NT2/D1 (cell line): ENCODE results near the gene FN3K.

Experiments used
- DNase-seq: peaks from one replicate; pipeline ENCODE4 v3.0.0-alpha.2; 2011; ENCODE audit warnings: low read depth, low spot score
- H3K27me3 ChIP-seq: 2 replicates; pipeline ENCODE4 v1.6.0; 2011; ENCODE audit warnings: mild to moderate bottlenecking; ENCODE audit not compliant: insufficient read length, insufficient read depth
- H3K36me3 ChIP-seq: 2 replicates; pipeline ENCODE4 v1.6.1; 2011; ENCODE audit warnings: mild to moderate bottlenecking, low read length, mixed read lengths; ENCODE audit not compliant: insufficient read depth, insufficient read length
- H3K4me1 ChIP-seq: 2 replicates; pipeline ENCODE4 v1.5.1; 2011; ENCODE audit not compliant: insufficient read depth, insufficient read length
- H3K4me3 ChIP-seq: 2 replicates; pipeline ENCODE4 v1.5.1; 2011; ENCODE audit warnings: low read depth; ENCODE audit not compliant: insufficient read length
- H3K9ac ChIP-seq: 2 replicates; pipeline ENCODE4 v1.6.0; 2011; ENCODE audit warnings: low read depth; ENCODE audit not compliant: insufficient read length
- H3K9me3 ChIP-seq: 2 replicates; pipeline ENCODE4 v1.5.1; 2011; ENCODE audit warnings: mild to moderate bottlenecking, low read length; ENCODE audit not compliant: insufficient read depth
- SUZ12 ChIP-seq: IDR thresholded peaks from 2 replicates; pipeline ENCODE4 v1.6.1; 2011; ENCODE audit not compliant: insufficient read length, insufficient read depth; ENCODE audit errors: extremely low read depth
- YY1 ChIP-seq: IDR thresholded peaks from 2 replicates; pipeline ENCODE4 v1.6.1; 2011; ENCODE audit not compliant: insufficient read length, insufficient read depth
- ZNF274 ChIP-seq: IDR thresholded peaks from 2 replicates; pipeline ENCODE4 v1.6.1; 2011; ENCODE audit warnings: mild to moderate bottlenecking, low read depth, low read length

Gene FN3K

DNA sequence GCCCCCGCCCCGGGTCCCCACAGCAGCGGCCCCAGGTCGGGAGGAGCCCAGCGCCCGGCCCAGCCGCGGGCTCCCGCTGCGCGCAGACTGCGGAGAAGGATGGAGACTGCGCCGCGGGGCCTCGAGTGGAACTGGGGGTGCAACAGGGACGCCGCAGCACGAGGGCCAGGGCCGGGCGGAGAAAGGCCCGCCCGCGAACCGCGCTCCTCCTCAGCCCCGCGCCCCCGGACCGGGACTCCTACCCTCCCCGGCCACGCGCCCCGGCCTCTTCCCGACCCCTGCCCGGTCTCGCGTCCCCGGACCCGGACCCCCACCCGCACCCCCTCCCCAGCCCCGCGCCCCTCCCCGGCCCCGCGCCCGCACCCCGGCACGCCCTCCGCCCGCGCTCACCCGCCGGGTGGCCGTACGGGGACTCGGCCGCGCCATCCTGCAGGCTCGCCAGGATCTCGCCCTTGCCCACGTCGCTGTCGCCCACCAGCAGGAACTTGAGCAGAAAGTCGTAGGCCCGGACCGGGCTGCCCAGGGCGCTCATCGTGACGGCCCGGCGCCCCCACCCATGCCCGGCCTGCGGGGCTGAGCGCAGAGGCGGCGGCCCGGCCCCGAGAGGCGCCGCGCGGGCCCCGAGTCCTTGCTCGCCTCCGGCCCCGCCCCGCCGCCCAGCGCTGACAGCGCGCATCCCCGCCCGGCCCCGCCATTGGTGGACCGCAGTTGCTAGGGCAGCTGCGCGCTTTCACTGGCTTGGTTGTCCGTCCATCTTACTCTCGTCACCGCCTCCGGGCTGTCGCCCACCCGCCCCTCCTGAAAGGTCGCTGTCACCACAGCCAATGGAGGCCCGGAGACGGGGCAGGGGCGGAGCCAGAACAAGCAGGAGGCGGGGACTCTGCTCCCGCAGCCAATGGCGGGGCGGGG is 37.1 kb upstream of the FN3K start, which contains the start of gene RAB40B:
Gene RAB40B (minus strand): TSS at position 634 of the 909 bp plus-strand sequence. CDS start 102 bp downstream, at position 532.
- DNase-seq = peak; percentile 94
- Histone ChIP-seq H3K36me3 (no peaks in the 10 kb centered on the region), H3K4me1 (peaks cover 18% of the 10 kb centered on the region), H3K27me3 (peaks cover 45% of the 10 kb centered on the region), H3K4me3 (peak within 1 kb of the TSS; percentile 68), H3K9ac (peak within 1 kb of the TSS; percentile 57), H3K9me3 (peaks cover 18% of the 10 kb centered on the region; the same call in 1 of the 2 replicates)
- TF ChIP-seq YY1 (no peak), ZNF274 (no peak), SUZ12 (no peak)

DNA sequence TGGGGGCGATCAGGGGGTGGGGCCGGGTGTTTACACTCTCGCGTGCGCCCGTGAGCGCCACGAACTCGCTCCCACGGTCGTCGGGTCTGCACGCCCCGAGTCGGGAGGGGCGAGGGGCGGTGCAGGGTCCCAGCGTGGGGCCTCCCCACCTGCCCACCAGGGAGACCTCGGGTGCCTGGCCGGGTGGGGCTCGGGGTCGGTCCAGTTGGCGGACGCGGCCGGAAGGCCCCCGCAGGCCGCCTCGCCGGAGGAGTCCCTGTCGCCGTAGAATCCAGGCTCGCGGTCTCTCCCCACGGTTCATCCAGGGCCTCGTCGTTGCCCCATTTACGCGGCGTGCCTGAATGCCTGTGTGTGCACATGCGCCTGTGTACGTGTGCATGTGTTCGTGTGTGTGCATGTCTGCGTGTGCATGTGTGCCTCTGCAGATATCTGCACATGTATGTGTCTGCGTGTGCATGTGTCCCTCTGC is 36.4 kb upstream of the FN3K start:
- peaks cover 17% of the 10 kb centered on the region; the same call in 1 of the 2 replicates for H3K9me3 ChIP-seq
- H3K9ac ChIP-seq = peak overlapping the region; percentile 57
- peak overlapping the region; percentile 68 for H3K4me3 ChIP-seq
- TF ChIP-seq SUZ12 (peak; percentile 51), ZNF274 (no peak)
- H3K36me3 ChIP-seq = no peaks in the 10 kb centered on the region
- DNase-seq = no peak
- H3K4me1 ChIP-seq = peaks cover 17% of the 10 kb centered on the region
- H3K27me3 ChIP-seq = peaks cover 45% of the 10 kb centered on the region

DNA sequence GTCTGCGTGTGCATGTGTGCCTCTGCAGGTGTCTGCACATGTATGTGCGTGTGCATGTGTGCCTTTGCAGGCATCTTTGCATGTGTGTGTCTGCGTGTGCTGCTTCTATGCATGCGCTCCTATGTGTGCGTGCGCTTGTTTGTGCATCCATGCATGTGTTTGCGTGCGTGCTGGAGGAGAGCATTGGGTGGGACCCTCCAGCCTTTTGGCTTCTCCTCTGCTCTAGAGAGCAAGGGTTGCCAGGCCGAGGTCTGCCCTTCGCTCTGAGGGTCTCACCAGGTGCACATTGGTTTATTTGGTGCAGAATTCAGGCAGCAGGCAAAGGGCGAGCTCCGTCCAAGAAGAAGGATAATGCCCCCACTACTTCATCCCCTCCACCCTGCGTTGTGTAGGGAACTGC is 35.9 kb upstream of the FN3K start:
- Histone ChIP-seq H3K4me1 (peaks cover 17% of the 10 kb centered on the region), H3K9me3 (peaks cover 12% of the 10 kb centered on the region; the same call in 1 of the 2 replicates), H3K27me3 (peaks cover 45% of the 10 kb centered on the region), H3K4me3 (peak overlapping the region; percentile 68), H3K9ac (no peak overlapping the region), H3K36me3 (no peaks in the 10 kb centered on the region)
- DNase-seq = no peak
- no peak for TF ChIP-seq SUZ12
- no peak for TF ChIP-seq YY1
- TF ChIP-seq ZNF274 = no peak

- no peaks in the 10 kb centered on the region for H3K36me3 ChIP-seq
- no peak overlapping the region for H3K4me3 ChIP-seq
- peaks cover 13% of the 10 kb centered on the region for H3K4me1 ChIP-seq
- H3K9me3 ChIP-seq = no peaks in the 10 kb centered on the region
- H3K27me3 ChIP-seq = peaks cover 31% of the 10 kb centered on the region
- H3K9ac ChIP-seq = no peak overlapping the region
- TF ChIP-seq YY1 = no peak
- no peak for TF ChIP-seq SUZ12
- TF ChIP-seq ZNF274 = no peak
- DNase-seq = no peak
These were observed 33.0 kb upstream of the FN3K start for GRCh38 chr17:82702231-82702927.

- Histone ChIP-seq H3K9ac (no peak overlapping the region), H3K4me1 (peaks cover 11% of the 10 kb centered on the region), H3K4me3 (no peak overlapping the region), H3K9me3 (no peaks in the 10 kb centered on the region), H3K36me3 (no peaks in the 10 kb centered on the region), H3K27me3 (peaks cover 23% of the 10 kb centered on the region)
- DNase-seq = no peak
- TF ChIP-seq ZNF274 = no peak
- TF ChIP-seq SUZ12 = no peak
- no peak for TF ChIP-seq YY1
These were observed 32.2 kb upstream of the FN3K start for GRCh38 chr17:82703036-82703745.

DNA sequence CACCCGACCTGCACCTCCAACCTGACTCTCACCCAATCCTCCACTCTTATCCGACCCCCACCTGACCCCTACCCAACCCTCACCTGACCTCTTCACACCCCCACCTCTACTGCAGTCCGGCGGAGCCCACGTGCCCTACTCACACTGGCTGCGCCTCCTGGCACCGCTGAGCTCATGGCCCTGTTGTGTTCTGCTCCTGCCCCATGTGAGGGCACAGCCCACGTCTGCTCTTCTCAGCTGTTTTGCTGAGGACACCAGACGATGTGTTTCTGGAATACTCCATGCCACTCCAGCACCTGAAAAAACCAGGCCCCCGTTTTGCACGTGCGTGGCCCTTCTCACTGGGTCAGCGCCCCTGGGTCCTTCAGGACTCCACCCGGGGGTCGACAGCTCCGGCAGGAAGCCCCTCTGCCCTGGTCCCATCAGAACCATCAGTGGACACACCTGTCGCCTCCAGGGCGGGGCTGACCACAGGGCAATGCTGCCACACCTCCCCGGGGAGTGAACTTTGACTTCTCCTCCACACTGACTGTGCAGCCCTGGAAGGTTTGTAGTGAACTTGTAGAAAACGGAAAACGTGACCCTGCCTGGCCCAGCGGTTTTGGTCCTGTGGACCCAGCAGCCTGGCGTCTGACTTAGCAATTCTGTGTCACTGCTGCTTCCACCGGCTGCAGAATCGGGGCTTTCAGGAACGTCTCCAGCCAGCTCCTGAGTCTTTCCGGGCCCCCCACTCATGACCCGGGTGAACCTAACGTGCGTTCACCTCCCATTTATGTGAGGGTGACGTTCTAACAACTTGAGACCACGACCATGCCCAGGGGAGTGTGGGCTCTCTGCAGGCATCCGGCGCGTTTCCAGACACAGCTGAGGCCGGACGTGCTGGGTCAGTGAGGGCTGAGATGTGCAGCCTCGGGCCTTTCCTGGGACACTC is 31.2 kb upstream of the FN3K start:
- TF ChIP-seq ZNF274 (no peak), YY1 (no peak), SUZ12 (no peak)
- Histone ChIP-seq H3K9ac (no peak overlapping the region), H3K4me3 (no peak overlapping the region), H3K4me1 (peaks cover 10% of the 10 kb centered on the region), H3K9me3 (no peaks in the 10 kb centered on the region), H3K36me3 (no peaks in the 10 kb centered on the region), H3K27me3 (peaks cover 19% of the 10 kb centered on the region)
- no peak for DNase-seq
